HG02970 (cell line): ENCODE results near the gene CACNA1C.
A peak's percentile ranks its signal among the peaks of the same experiment; 100 is the strongest.

Experiments
- ATAC-seq: cut with Tn5 transposase; IDR thresholded peaks from one replicate; pipeline ENCODE4 v1.9.1; 2021; ENCODE audit warnings: mild to moderate bottlenecking, moderate library complexity, moderate number of reproducible peaks; ENCODE audit not compliant: unreplicated experiment, low FRiP score

Gene CACNA1C

DNA sequence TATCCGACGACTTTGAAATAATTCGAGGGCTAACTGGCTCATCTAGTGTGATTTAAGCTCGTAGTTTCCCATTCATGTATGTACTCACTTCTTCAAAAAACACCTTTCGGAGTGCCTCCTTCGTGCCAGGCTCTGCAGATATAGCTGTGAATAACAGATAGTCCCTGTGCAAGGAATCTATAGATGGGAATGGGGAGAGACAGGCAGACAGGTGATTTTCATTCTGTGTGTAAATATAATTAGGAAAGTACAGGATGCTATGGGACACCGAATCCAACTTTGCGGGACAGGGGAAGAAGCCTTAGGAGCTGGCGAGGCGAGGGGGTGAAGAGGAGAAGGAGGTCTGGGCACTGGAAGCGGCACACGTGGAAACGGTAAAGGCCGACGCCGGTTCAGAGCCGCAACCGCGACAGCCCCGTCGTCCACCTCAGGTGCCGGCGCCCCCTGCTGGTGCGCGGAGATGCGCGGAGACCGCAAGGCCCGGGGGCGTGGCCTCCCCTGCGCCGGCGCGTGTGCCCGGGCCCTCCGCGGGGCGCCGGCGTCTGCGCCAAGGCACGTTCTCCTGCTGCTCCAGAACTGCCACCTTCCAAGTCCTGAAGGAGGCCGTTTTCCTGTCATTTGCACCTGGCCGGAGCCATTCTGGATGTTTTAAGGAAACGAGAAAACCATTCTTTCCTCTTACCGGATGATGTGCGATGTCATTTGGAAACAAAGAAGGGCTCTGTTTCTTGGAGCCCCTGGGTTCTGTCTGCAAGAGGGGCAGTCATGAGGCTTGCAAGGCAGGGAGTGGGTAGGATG lies 18.0 kb upstream of the CACNA1C start:
- peak; percentile 87 for ATAC-seq

DNA sequence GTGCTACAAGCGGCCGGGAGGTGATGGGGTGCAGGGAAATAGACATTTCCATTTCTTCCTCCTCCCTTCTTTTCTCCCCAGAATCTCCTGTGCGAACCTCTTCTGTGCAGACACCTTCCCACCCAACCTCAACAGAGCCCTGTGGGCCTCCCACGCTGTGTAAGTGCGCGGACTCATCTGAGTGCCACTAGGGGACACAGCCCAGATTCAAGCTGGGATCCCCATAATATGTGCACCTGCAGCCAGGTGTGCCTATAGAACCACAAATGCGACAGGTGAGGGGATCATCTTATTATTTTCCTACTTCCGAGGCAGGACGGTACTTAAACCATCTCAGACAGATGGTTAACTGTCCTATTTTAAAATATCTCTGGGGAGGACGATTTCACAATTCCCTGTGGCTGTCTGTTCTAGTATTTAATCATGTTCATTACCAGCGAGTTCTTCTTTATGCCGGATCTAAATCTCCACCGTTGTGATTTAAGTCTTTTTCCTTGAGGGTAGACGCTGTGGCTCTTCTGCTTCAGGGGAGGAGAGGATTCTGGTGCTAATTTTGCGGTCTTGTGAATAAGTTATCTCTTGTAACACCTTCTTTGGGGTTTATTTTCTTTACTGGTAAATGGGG lies 17.2 kb upstream of the CACNA1C start:
- ATAC-seq, result no peak

DNA sequence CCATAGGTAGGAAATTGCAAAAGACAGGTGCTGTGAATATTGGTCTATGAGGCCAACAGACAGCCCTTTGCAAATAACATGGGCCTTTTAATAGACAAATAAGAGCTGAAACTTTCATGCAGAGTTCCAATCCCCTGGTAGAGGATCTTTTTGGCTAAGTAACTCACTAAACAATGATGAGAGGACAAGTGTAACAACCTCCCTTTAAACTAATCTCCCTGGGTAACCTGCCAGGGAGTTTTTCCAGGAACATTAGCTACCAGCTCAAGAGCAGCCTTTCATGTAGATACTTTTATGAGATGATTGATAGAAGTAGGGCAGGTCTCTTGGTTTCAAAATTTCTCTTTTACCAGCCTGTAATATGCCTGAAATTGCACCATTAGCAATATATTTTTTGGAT lies 13.8 kb upstream of the CACNA1C start:
- ATAC-seq, result no peak

DNA sequence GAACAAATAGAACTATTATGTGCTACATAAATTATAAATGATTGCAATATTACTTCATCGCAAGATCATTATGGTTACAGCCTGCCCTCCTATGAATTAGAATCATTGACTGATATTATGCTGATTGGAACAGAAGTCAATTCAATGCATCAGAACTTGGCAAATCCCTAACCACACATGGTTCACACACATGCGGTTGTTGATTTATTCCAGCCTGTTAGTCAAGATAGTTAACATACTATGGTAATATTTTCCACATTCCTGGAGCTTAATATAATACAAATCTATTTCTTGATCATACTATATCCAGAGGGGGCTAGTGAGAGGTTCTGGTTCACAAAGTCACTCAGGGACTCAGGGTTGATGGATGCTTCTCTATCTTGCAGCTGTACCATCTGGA lies 9.7 kb upstream of the CACNA1C start:
- no peak for ATAC-seq

DNA sequence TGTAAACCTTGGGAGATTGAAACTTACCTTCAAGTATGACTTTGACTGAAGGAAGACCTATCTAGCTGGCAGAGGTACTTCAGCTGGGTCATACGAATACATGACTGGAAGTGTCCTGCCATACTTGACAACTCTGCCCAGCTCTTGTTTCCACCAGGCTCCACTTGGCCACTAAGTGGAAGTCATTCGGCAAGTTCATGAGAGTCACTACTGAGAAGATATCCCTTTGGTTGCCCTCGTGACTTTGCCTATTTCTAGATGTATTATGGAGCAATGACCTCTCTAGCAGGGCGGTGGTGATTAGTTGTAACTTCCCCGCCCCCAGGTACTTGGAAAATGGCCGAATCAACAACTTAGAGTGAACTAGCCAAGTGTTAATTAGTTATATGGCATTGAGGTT lies 8.6 kb upstream of the CACNA1C start:
- ATAC-seq, result no peak

DNA sequence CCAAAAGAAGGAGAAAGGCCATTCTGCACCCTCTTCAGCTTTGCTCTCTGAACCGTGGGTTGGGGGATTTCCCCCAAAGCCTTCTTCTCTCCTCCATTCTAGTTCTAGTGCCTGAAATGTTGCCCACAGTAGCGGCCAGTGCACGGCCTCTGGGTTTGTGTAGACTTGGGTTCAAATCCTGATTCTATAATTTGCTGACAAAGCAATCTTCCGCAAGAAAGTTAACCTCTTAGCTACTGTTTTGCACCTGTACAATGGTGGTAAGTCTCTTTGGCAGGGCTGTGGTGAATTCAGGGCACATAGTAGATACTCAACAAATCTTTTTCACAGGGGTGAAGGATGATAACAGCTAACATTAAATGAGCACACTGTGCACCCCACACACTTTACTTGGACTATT lies 5.8 kb upstream of the CACNA1C start:
- no peak for ATAC-seq

DNA sequence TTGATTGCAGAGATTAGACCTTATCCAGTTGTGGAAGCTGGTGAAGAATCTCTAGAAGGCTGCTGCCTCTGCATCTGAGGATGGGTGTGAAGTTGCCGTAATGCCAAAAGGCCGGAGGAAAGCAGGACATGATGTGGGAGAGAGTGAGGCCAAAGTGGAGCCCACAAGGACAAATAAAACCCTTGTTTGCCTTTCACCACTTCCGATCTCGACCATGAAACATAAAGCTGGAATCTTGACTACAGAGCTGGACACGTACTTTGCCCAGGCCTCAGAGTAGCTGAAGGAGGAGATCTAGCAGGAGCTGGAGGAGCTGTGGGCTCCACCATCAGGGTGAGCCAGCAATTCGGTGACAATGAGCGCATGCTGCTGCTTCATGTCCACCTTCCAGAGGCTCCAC lies 5.0 kb upstream of the CACNA1C start:
- no peak for ATAC-seq

DNA sequence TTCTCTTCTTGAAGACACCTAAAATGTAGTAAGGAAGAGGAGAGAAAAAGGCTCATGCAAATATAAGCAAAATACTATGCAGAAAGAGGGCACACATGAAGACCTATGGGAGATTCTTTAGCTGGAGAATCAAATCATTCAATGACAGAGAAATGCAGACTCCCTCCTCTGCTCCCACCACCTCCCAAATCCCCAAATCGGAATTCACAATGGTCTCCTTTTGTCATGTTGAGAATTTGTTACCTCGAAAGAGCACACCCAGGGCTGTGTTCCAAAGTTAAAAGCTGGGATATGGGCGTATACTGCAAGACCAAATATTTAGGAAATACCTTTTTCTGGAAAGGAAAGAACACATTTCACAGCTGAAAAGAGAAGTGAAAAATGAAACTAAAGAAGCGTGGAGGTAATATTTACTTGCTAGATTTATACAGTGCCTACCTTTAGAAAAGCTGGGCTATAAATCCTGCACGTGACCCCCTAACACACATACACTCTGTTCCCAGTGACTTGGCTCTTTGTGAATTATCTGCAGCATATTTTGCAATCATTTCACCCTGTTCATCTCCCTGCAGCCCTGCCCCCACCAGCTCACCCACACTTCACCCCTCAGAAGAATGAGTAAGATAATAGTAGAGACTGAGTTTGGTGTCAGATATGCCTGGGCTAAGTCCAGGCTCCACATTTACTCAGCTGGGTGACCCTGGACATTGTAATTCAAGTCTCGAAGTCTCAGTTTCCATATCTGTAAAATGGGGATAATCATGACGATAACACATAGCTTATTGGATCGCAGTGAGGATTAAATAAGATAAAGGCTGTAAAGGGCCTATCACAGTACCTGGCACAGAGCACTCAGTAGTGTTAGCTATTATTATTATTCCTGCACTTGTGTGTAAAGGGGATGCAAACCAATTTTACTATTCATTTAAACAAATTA lies 2.9 kb upstream of the CACNA1C start:
- ATAC-seq, result no peak

DNA sequence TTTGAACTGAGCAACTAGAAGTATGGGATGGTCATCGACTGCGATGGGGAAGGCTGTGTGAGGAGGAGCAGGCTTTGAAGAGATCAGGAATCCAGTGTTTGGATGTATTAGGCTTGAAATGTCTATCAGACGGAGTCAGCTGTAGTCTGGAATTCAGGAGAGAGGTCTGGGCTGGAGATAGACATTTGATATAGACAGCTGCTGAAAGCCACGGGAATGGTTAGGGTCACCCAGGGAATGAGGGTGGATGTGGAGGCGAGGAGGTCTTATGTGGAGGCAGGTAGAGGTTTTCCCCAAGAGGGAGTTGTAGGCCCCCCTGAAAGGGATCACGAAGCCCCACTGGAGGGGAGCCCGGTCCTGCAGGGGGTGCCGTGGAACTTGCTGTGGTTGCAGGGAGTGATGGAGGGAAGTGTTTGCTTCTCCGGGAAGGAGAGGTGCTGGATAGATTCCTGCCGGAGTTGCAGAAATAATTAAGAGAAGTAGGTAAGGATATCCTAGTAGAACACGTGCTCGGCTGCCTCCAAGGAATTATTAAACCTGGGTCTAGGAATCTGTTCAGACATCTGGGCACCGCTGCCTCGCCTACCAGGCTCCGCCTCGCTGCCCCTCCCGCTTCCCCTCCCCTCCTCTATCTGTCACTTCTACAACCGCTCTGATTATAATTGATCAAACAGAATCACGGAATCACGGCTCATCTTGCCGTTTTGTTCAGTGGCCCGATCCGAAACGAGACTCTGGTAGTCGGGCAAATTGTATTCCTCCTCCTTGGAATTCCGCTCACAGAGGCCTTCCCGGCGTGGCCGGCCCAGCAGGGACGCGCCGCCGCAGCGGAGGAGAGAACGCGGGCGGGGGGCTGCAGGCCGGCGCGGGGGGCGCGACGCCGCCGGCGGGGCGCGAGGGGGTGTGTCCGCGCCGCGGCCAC lies 826 bp upstream of the CACNA1C start:
- no peak for ATAC-seq

DNA sequence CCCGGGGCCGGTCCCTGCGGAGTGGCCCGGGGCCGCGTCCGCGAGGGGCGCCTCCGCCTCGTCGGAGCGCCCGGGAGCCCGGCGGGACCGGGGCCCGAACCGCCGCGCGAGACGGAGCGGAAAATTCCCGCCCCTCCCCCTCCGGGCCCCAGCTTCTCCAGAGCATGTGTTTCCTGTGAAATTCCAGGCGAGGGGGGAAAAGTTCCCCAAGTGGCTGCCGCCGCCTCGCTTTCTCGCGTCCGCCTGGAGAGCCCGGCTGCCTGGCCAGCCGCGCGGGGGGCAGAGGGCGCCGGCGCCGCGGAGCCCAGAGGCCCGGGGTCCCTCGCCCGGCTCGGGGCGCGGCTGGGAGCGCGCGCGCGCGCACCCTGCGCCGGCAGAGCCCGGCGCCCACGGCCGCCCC lies 904 bp downstream of the CACNA1C start:
- no peak for ATAC-seq

DNA sequence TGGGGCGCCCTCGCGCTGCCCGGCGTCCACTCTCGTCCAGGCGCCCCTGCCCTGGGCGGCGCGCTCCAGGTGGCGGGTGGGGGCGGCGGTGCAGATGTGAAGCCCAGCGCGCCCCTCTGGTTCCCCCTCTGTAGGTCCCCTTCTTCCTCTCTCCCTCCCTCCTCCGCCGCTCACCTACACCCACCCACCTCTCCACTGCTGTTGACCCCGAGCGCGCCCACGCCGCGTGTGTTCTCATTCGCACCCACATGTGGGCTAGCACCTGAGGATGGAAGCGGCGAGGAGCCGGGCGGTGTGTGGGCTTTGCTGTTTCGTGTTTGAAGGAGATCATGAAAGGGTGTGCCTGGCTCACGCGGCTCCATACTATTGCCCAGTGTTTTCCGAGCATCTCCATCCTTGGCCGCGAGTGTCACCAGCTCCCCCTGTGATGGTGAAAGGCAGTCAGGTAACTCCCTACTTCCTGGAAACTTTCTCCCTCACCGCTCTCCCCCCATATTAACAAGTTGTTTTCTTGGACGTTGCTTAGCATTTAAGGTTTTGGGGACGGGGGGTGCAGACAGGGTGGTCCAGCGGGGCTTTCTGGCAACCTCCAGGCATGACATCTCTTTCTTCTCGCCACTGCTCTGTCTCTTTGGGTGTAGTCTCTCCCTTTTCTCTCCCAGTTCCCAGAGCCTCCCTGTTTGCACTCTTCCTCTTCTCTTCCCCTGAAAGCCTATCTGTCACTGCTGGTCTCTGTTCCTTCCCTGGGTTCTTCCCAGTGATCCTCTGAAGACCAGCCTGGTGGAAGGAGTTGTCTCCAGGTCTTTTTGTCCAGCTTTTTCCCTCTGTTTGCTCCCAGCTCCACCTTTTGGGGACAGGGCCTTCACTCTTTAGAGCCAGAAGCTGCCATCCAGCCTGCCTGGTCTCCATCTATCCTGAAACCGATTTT lies 1.6 kb downstream of the CACNA1C start:
- ATAC-seq, result no peak

DNA sequence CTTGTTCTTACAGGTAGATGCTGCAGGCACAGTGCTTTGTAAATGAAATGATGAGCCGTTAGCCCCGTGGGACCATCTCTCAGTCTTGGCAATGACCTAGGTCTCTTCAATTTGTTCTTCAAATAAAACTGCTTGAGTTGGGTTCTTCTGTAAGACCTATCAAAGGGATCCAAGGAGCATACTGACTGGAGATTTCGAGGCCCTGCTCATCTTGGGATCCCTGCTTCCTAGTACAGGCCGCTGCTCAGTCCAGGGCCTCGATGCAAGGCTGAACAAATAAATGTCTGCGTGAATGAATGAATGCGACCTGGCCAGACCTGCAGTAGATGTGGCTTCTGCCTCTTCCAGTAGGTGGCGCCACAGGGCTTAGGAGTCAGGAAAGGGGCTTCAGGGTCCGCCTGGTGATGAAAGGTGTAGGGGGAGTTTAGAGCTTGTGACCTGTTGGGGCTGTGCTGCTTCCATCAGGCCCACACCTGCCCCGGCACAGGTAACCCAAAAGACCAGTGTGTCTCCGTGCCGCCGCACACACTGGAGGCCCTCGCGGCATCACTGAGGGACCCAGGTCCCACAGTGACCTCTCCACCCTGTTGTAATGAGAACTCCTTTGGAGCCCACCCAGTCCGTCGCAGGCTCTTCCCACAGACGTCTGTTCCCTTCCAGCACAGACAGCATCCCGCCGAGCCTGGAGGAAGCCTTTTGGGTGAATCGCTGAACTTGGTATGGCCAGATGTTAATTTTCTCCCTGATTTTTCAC lies 4.4 kb downstream of the CACNA1C start:
- no peak for ATAC-seq

DNA sequence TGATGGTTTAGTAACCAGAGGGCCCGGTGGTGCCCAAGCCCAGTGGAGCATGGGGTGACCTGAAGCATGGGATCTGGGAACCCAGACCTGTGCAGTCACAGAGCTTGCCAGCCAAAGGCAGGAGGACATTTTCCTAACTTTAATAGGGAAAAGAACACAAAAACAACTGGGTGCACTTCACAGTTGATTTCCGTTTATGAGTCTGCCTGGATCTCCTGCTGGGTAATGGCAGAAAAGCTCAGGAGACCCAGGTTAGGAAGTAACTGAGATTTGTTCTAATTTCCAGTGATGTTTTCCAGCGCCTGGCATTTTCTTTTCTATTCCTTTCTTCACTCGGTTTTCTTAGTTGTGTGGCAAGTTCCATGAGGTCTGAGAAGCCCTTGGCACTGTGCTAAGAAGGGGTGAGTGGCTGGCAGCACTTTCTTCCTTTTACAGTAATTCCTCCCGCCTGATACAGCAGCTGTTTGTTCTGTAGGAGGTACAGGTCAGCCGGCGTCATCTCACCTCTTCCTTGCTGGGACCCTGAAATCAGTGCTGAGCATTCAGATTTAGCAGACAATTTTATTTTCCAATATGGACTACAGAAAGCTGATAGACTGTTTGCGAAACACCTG lies 5.1 kb downstream of the CACNA1C start:
- ATAC-seq, result no peak

DNA sequence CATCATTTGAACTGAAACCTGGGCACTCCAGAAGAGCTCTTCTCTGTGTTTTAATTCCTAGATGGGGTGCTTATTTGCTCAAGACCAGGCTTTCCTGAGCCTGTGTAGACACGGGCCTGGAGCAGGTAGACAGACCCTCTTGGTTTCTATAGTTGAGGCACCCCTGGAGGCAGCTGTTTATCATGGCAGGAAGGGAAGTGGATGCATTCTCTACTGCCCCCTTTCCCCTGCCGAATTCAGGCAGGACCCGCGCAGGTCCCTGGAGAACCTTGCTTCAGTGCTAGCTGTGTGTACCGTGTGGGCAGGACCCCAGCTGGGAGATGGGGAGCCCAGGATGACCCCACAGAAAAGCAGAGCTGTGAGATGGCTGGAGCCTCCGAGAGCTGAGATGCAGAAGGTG lies 6.0 kb downstream of the CACNA1C start:
- ATAC-seq, result no peak

DNA sequence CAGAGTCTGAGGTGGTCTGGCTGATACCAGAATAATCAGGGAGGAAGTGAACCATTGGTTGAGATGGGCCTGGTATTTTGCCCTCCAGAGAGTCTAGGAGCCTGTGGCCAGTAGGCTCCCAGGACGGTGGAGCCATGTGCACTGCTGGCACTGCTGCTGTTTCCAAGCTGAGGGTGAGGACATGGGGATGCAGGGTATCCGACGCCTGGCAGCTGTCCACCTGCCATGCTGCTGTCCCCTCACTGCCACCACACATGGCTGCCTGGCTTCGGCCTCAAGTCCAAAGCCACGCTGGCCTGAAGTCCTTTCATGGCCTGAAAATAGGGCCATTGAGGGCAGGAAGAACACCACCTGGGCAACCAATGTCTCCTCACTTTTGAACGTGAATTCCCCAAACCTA lies 8.6 kb downstream of the CACNA1C start:
- ATAC-seq, result no peak

DNA sequence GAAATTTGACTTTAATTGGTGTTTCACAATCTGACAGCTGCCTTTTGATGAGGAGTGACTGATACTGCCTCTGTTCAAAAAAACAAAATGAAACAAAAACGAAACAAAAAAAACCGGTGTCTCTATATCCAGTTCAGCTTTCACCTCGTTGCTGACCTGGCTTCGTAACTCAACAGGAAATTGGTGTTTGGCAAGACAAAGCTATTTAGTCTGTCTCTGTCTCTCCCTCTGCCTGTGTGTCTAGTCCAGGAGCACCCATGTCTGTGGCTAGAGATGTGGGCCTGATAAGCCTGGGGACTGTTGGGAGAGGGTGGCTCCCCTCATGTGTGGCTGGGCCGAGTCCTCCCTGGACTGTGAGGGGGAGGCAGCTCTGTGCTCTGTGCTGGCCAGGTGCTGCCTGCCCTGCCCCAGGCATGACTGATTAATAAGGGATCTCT lies 11.3 kb downstream of the CACNA1C start:
- no peak for ATAC-seq

DNA sequence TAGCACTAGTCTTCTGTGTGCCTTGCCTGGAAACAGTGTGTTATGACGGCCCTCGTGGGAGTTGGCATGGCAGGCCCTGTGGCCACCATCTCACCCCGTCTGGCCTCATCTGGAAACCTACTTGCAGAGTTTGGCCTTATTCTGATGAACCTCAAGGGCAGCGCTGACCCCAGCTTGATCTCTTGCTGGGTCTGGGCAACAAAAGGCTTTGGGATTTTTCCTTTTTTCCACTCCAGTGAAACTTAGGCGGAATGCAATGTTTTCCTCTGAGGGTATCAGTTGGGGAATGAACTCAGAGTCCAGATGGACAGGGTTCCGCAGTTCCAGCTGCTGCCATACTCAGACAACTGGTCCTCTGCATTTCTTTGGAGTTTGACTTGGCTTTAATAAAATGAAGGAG lies 15.9 kb downstream of the CACNA1C start:
- no peak for ATAC-seq

DNA sequence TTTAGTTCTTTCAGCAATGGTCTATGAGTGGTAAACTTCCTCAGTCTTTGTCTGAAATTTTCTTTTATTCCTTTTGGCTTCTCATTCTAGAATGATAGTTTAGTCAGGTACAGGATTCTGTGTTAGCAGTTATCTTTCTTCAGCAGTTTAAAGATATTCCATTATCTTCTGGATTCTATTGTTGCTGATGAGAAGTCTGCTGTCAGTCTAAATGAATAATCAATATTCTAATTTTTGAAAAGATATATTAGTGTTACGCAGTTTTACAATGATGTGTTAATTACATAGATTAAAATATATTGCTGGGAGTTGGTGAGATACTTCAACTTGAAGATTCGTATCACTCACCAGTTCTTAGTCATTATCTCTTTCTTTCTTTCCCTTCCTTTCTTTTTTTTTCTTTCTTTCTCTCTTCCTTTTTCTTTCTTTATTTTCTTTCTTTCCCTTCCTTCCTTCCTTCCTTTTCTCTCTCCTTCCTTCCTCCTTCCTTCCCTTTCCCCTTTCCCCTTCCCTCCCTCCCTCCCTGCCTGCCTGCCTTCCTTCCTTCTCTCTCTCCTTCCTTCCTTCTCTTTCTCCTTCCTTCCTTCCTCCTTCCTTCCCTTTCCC lies 17.8 kb downstream of the CACNA1C start:
- ATAC-seq, result no peak
